Hepatocyte (in vitro differentiated cells): ENCODE measurements around the gene GIMAP4.

ENCODE experiments used
- CTCF ChIP-seq: fragments of 200-600 bp; sonication (generic); IDR thresholded peaks from 2 replicates; pipeline ENCODE4 v1.5.1; 2016; ENCODE audit warnings: antibody characterized with exemption, mild to moderate bottlenecking; ENCODE audit not compliant: poor library complexity
- EZH2phosphoT487 ChIP-seq: fragments of 200-600 bp; sonication (generic); IDR thresholded peaks from one replicate; pipeline ENCODE4 v1.6.1; 2018; ENCODE audit warnings: antibody characterized with exemption, mild to moderate bottlenecking, low read depth, moderate library complexity; ENCODE audit not compliant: unreplicated experiment, severe bottlenecking

GRCh38 chr7:150566123-150566522 is 1.1 kb upstream of the GIMAP4 start:
- TF ChIP-seq CTCF, result no peak
- no peak for TF ChIP-seq EZH2phosphoT487
